SK-N-MC (cell line): Measurements from ENCODE around the gene HSPA1A.

ENCODE experiments used
- FOXP2 ChIP-seq: optimal IDR thresholded peaks from 2 replicates; pipeline ENCODE3; 2011; ENCODE audit warnings: mild to moderate bottlenecking, moderate library complexity; ENCODE audit not compliant: insufficient read depth; ENCODE audit errors: extremely low read length, control extremely low read depth
- POLR2AphosphoS5 ChIP-seq: IDR thresholded peaks from 2 replicates; pipeline ENCODE4 v1.6.1; 2012; ENCODE audit warnings: mild to moderate bottlenecking, low read depth, low read length, borderline replicate concordance

DNA sequence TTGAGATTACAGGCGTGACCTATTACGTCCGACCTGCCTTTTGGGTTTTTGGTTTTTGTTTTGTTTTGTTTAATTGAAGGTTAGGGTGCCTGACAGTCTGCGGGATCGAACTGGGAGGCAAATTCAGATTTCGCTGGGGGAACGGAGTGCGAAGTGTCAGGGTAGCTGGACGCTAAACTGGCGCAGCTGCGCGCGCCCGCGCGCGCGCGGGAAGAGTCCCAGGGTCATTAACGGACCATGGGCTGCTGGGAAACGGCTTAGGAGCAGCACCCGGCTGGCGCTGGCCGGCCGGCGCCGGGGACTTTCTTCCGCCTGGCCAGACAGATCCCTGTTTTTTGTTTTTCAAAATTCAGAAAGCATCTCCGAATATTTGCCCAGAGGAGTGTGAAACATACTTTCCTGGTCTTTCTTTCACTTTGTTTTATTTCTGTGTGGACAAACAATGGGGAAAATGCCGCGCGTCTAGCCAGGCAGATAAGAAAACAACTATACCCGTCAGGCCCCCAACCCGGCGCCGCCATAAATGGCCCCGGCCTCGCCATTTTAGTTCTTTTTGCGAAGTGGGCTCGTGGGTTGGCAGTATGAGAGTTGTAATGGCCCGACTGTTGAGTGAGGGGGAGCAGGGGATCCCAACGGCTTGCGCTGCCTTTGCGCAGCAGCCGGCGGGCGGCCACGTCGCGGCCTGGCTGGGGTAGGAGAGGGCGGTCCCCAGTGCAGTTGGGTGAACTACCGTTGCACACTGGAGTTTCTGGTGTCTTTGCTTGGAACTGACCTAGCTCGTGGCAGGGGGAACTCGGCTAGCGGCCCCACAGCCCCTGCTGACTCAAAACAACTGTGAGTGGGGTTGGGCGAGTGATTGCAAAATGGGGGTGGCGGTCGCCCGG, 19.3 kb downstream of the HSPA1A start:
- peak; percentile 100 for TF ChIP-seq POLR2AphosphoS5
- TF ChIP-seq FOXP2 = no peak
